ENCODE results near the gene SOX8. TPM values are rescaled to one million over a fixed set of nuclear protein-coding genes. Genes with fewer than 3 reads are reported as not detected.

SOX8 gene
- total RNA-seq, 1 experiment from 2014 or later = not detected

DNA sequence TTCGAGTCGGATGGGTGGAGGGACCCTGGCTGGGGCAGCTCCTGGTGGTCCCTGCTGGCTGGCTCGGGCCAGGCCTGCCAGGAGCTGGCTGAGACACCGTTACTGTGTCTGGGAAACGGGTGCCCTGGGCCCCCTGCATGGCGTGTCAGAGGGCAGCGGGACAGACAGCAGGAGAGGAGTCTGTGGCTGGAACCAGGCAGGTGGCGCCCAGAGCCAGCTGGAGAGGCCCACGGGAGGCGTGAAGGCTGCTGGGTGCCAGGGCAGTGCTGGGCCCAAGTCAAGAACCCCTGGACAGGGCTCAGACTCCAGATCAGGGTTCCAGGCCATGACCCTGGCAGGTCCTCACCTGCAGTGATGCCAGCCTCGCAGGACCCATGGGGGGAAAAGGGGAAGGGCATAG is 16.6 kb downstream of the SOX8 start:
- Histone ChIP-seq H3K27me3 (ENCODE audit: insufficient read depth, low read depth) (peaks cover 54% of the 10 kb centered on the region), H3K27ac (no peak overlapping the region), H3K79me2 (ENCODE audit: low read depth) (no peaks in the 10 kb centered on the region), H3K36me3 (ENCODE audit: low read depth) (no peaks in the 10 kb centered on the region), H3K4me3 (peak overlapping the region; percentile 44; the same call in 1 of the 2 replicates), H2AFZ (no peak overlapping the region), H3K9me3 (ENCODE audit: insufficient read depth, low read depth) (no peaks in the 10 kb centered on the region), H3K4me2 (peak overlapping the region; percentile 82), H4K20me1 (ENCODE audit: insufficient read depth) (no peaks in the 10 kb centered on the region), H3F3A (ENCODE audit: insufficient read depth, low read depth) (peaks cover 5% of the 10 kb centered on the region; the same call in 1 of the 2 replicates), H3K9me2 (ENCODE audit: insufficient read depth) (no peaks in the 10 kb centered on the region), H3K4me1 (replicated peaks; ENCODE audit: insufficient read depth) (peaks cover 27% of the 10 kb centered on the region)
- intact Hi-C loops (cut with micrococcal nuclease; ENCODE audit: unreplicated experiment) = no loop called here
- POLR2A ChIA-PET (ENCODE audit: unreplicated experiment) = no interaction called here
- no peak for DNase-seq
- CTCF ChIA-PET = no interaction called here
- TF ChIP-seq, protein P1, sequence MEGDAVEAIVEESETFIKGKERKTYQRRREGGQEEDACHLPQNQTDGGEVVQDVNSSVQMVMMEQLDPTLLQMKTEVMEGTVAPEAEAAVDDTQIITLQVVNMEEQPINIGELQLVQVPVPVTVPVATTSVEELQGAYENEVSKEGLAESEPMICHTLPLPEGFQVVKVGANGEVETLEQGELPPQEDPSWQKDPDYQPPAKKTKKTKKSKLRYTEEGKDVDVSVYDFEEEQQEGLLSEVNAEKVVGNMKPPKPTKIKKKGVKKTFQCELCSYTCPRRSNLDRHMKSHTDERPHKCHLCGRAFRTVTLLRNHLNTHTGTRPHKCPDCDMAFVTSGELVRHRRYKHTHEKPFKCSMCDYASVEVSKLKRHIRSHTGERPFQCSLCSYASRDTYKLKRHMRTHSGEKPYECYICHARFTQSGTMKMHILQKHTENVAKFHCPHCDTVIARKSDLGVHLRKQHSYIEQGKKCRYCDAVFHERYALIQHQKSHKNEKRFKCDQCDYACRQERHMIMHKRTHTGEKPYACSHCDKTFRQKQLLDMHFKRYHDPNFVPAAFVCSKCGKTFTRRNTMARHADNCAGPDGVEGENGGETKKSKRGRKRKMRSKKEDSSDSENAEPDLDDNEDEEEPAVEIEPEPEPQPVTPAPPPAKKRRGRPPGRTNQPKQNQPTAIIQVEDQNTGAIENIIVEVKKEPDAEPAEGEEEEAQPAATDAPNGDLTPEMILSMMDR (conservative IDR thresholded peaks at IDR 0.05) = no peak
- no peak for TF ChIP-seq EZH2 (IDR thresholded peaks at IDR 0.05; ENCODE audit: low read depth)
- BruUV-seq (replicated peaks) = no TSS peak

DNA sequence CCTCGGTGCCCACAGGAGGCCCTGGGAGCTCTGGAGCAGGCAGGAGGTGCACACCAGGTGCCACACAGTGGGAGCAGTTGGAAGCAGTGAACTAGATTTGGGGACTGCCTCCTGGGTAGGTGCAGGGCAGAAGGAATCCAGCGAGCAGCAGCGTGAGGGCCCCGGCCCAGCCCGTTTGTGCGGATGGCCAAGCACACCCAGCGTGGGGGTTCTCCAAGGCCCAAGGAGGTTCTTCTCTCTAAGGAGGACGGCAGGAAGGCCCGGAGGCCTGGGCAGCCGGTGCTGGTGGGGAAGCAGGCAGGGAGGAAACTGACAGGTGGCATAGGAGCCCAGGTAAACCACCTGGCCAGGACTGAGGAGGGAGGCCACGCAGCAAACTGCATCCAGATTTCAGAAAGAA is 17.0 kb downstream of the SOX8 start:
- no peaks in the 10 kb centered on the region for H3K79me2 ChIP-seq (ENCODE audit: low read depth)
- no peak overlapping the region for H3K4me3 ChIP-seq
- H3K9me3 ChIP-seq (ENCODE audit: insufficient read depth, low read depth) = no peaks in the 10 kb centered on the region
- H4K20me1 ChIP-seq (ENCODE audit: insufficient read depth) = no peaks in the 10 kb centered on the region
- ChIA-PET CTCF (no interaction called here), POLR2A (ENCODE audit: unreplicated experiment) (no interaction called here)
- intact Hi-C loops (cut with micrococcal nuclease; ENCODE audit: unreplicated experiment) = no loop called here
- no TSS peak for BruUV-seq (replicated peaks)
- H3K36me3 ChIP-seq (ENCODE audit: low read depth) = no peaks in the 10 kb centered on the region
- peaks cover 5% of the 10 kb centered on the region; the same call in 1 of the 2 replicates for H3F3A ChIP-seq (ENCODE audit: insufficient read depth, low read depth)
- no peak overlapping the region for H2AFZ ChIP-seq
- DNase-seq = no peak
- H3K4me2 ChIP-seq = no peak overlapping the region
- peaks cover 31% of the 10 kb centered on the region for H3K4me1 ChIP-seq (replicated peaks; ENCODE audit: insufficient read depth)
- H3K27me3 ChIP-seq (ENCODE audit: insufficient read depth, low read depth) = peaks cover 54% of the 10 kb centered on the region
- no peak for TF ChIP-seq EZH2 (IDR thresholded peaks at IDR 0.05; ENCODE audit: low read depth)
- TF ChIP-seq, protein P1 (conservative IDR thresholded peaks at IDR 0.05) = no peak
- no peak overlapping the region for H3K27ac ChIP-seq
- H3K9me2 ChIP-seq (ENCODE audit: insufficient read depth) = no peaks in the 10 kb centered on the region

DNA sequence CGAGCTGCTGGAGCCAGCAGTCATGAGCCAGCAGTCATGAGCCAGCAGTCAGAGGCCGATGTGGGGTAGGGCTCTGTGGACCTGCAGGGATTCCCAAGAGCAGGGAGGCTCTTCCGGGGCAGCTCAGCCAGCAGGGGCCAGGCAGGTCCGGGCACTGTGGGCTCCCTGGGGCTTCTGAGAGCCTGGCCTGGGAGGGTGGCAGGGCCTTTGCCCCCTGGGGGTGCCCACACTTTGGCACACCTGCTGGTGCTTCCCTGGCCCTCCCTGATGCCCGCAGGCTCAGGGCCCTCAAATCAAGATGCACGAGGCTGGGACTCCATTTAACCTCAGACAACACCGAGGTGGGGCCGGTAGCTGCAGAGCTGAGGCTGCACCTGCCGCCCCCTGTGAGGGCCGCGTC is 18.1 kb downstream of the SOX8 start:
- Histone ChIP-seq H3K4me1 (replicated peaks; ENCODE audit: insufficient read depth) (peaks cover 33% of the 10 kb centered on the region), H2AFZ (no peak overlapping the region), H3K27ac (no peak overlapping the region), H3K4me2 (no peak overlapping the region), H4K20me1 (ENCODE audit: insufficient read depth) (no peaks in the 10 kb centered on the region), H3K9me3 (ENCODE audit: insufficient read depth, low read depth) (no peaks in the 10 kb centered on the region), H3K27me3 (ENCODE audit: insufficient read depth, low read depth) (peaks cover 52% of the 10 kb centered on the region), H3K9me2 (ENCODE audit: insufficient read depth) (no peaks in the 10 kb centered on the region), H3K4me3 (no peak overlapping the region), H3F3A (ENCODE audit: insufficient read depth, low read depth) (peaks cover 5% of the 10 kb centered on the region; the same call in 1 of the 2 replicates), H3K36me3 (ENCODE audit: low read depth) (no peaks in the 10 kb centered on the region), H3K79me2 (ENCODE audit: low read depth) (no peaks in the 10 kb centered on the region)
- intact Hi-C loops (cut with micrococcal nuclease; ENCODE audit: unreplicated experiment) = no loop called here
- no peak for DNase-seq
- ChIA-PET CTCF (no interaction called here), POLR2A (ENCODE audit: unreplicated experiment) (no interaction called here)
- no peak for TF ChIP-seq EZH2 (IDR thresholded peaks at IDR 0.05; ENCODE audit: low read depth)
- TF ChIP-seq, protein P1 (conservative IDR thresholded peaks at IDR 0.05) = no peak
- no TSS peak for BruUV-seq (replicated peaks)

Data from PC-9 (cell line).